Kidney epithelial cell (primary cell): ENCODE measurements around the gene GABBR2. TPM values are rescaled to one million over a fixed set of nuclear protein-coding genes. Genes with fewer than 3 reads are reported as not detected.

ENCODE experiments used
- DNase-seq: peaks from one replicate; pipeline ENCODE4 v3.0.0-alpha.2; 2010; ENCODE audit warnings: low read depth
- H3K27me3 ChIP-seq: 2 replicates; pipeline ENCODE4 v1.6.0; 2011; ENCODE audit warnings: low read length; ENCODE audit not compliant: control insufficient read depth, insufficient read depth
- H3K36me3 ChIP-seq: 2 replicates; pipeline ENCODE4 v1.5.1; 2011; ENCODE audit warnings: low read length; ENCODE audit not compliant: control insufficient read depth, insufficient read depth
- H3K4me3 ChIP-seq: 2 replicates; pipeline ENCODE4 v1.5.1; 2011; ENCODE audit warnings: low read depth, mild to moderate bottlenecking, control low read depth, low read length
- total RNA-seq: library from RNA; depleted of rRNA; stranded (reverse); fragments of >200 nt; gene quantifications from 2 replicates; pipeline ENCODE4 v1.2.3, GENCODE V29; 2015
- TF ChIP-seq, protein P1 (sequence below): IDR thresholded peaks from 2 replicates; pipeline ENCODE4 v1.5.1; 2011; ENCODE audit warnings: mild to moderate bottlenecking, moderate library complexity, low read length, control low read depth, inconsistent platforms; ENCODE audit not compliant: insufficient read depth, poor library complexity, severe bottlenecking

The GABBR2 gene
- total RNA-seq, 1 donor from 2014 or later = 10.8 TPM

DNA sequence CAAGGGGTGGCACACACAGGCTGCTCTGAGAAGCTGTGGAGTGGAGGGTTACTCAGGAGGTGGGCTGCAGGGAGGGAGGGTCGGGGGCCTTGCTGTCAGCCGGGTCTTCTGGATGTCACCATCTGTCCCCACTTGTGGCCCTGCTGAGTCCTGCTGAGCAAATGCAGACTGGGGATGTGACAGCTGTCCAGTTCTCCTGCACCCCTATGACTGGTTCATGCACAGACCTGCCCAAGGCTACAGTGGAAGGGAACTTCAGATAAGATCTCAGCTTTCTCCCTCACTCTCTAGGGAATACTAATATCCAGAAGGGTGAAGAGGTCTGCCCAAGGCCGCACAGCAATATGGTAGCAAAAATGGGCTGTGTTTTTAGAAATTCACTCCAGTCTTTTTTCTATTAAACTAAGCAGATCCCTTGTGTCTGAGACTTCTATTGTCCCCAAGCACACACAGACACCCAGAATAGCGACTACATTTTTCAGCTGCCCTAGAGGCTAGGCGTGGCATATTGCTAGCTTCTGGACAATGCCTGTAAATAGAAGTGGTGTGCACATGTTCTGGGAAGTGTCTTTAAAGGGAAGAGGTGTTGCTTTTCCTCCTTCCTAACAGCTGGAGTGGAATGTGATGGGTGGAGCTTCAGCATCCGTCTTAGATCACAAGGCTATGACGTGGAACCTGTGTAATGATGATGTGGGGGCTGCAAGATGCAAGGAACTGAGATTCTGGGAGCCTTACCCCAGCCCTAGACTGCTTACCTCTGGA lies 402.2 kb downstream of the GABBR2 start:
- Histone ChIP-seq H3K27me3 (no peaks in the 10 kb centered on the region), H3K4me3 (no peak overlapping the region), H3K36me3 (no peaks in the 10 kb centered on the region)
- TF ChIP-seq, protein P1, sequence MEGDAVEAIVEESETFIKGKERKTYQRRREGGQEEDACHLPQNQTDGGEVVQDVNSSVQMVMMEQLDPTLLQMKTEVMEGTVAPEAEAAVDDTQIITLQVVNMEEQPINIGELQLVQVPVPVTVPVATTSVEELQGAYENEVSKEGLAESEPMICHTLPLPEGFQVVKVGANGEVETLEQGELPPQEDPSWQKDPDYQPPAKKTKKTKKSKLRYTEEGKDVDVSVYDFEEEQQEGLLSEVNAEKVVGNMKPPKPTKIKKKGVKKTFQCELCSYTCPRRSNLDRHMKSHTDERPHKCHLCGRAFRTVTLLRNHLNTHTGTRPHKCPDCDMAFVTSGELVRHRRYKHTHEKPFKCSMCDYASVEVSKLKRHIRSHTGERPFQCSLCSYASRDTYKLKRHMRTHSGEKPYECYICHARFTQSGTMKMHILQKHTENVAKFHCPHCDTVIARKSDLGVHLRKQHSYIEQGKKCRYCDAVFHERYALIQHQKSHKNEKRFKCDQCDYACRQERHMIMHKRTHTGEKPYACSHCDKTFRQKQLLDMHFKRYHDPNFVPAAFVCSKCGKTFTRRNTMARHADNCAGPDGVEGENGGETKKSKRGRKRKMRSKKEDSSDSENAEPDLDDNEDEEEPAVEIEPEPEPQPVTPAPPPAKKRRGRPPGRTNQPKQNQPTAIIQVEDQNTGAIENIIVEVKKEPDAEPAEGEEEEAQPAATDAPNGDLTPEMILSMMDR = no peak
- DNase-seq = no peak

DNA sequence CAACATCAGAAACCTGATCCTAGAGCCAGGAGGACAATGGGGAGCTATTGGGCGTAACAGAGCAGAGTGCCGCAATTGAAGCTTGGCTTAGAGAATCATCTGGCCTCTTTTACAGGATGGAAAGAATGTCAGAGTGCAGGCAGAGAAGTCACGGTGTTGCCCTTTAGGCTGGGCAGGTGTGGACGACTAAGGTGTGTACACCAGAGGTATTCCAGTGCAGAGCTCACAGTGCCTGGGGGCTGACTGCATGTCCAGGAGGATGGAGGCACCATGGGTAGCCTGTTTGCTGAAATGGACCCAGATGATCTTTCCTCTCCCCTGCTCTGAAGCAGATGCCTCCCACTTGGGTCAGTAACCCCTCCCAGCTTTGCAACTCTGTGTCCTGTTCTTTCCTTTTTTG lies 404.4 kb downstream of the GABBR2 start:
- TF ChIP-seq, protein P1 = no peak
- H3K4me3 ChIP-seq = no peak overlapping the region
- H3K36me3 ChIP-seq = no peaks in the 10 kb centered on the region
- DNase-seq = no peak
- H3K27me3 ChIP-seq = no peaks in the 10 kb centered on the region

DNA sequence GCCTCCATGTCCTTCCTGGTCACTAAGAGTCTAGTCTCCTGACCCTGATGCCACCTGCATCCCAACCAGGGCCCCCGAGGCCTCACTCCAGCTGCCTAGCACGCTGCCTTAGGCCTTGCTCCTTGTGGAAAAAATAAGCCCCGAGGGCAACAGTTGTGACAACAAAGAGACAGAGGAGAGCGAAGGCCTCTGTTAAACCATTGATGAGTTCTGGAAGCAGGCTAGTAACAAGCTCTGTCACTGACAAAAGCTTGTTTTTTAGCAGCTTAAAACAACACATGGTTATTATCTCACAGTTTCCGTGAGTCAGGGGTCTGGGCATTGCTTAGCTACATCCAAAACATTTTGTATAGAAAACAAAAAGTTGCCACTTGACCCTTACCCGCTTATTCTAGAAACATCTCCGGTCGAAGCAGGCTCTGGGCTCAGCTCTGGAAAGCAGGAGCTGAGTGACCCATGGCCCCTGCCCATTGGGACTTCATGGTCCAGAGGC lies 405.1 kb downstream of the GABBR2 start:
- DNase-seq = no peak
- no peaks in the 10 kb centered on the region for H3K27me3 ChIP-seq
- no peaks in the 10 kb centered on the region for H3K36me3 ChIP-seq
- TF ChIP-seq, protein P1 = no peak
- no peak overlapping the region for H3K4me3 ChIP-seq

DNA sequence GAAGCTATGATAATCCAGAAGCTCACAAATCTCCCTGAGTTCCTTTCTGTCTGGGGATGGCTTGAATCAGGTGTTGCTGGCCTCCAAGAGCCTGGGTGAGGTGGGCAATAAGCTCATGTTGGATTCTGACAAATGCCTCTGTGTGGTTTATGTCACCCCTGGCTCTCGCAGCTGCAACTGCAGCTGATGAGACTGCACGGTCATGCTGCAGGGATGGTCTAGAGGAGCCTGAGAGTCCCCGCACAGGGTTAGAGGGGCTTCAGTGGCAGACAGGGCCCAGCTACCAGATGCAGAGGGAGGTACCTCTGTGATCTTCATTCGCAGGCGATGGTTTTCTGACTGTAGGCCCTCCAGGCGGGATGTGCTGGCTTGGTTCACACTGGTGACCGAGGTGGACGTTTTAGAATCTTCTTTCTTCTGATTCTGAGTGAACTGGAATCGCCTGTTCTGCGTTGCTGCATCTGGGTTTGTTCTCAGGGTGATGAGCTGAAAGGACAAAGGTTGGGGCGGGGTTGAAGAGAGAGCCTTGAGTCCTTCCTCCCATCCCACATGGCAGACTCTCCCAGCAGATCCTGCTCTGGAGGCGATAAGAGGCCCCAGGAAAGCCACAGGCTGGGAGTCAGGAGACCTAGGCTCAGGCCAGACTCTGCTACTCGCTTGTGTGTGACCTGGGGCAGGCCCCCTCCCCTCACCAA lies 405.6 kb downstream of the GABBR2 start:
- no peak for DNase-seq
- Histone ChIP-seq H3K4me3 (no peak overlapping the region), H3K36me3 (no peaks in the 10 kb centered on the region), H3K27me3 (no peaks in the 10 kb centered on the region)
- TF ChIP-seq, protein P1 = no peak

DNA sequence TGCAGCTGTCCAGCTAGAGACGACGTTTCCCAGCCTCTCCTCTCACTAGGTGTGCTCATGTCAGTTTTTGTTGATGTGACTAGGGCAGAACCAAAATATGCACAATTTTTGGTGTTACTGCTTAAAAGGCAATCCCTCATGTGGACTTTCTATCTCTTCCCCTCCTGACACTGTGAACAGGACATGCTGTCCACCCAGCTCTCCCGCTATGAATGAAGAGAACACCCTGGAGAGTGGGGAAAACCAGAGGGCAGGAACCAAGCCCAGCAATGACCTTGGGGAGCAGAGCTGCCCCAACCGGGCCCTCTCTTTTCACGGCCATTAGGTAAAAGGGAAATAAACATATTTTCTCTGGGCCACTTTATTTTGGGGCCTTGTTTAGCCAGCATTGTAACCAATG lies 406.6 kb downstream of the GABBR2 start:
- TF ChIP-seq, protein P1 = no peak
- no peak for DNase-seq
- Histone ChIP-seq H3K36me3 (no peaks in the 10 kb centered on the region), H3K27me3 (no peaks in the 10 kb centered on the region), H3K4me3 (no peak overlapping the region)
